Lower leg skin (tissue), 3 donors: Measurements from ENCODE around the gene RCOR1.

Source experiments
- CTCF ChIP-seq, 3 donors: fragments of 450-650 bp; IDR thresholded peaks; one replicate each; pipeline ENCODE4 v1.5.1; 2016; ENCODE audit warnings: antibody characterized with exemption in 3 of 3, mild to moderate bottlenecking in 3 of 3, moderate library complexity in 2 of 3
- POLR2A ChIP-seq, 2 donors: fragments of 450-650 bp; IDR thresholded peaks; one replicate each; pipeline ENCODE4 v1.6.1; 2016 to 2017; ENCODE audit warnings: antibody characterized with exemption in 2 of 2, mild to moderate bottlenecking in 1 of 2, moderate library complexity in 1 of 2

DNA sequence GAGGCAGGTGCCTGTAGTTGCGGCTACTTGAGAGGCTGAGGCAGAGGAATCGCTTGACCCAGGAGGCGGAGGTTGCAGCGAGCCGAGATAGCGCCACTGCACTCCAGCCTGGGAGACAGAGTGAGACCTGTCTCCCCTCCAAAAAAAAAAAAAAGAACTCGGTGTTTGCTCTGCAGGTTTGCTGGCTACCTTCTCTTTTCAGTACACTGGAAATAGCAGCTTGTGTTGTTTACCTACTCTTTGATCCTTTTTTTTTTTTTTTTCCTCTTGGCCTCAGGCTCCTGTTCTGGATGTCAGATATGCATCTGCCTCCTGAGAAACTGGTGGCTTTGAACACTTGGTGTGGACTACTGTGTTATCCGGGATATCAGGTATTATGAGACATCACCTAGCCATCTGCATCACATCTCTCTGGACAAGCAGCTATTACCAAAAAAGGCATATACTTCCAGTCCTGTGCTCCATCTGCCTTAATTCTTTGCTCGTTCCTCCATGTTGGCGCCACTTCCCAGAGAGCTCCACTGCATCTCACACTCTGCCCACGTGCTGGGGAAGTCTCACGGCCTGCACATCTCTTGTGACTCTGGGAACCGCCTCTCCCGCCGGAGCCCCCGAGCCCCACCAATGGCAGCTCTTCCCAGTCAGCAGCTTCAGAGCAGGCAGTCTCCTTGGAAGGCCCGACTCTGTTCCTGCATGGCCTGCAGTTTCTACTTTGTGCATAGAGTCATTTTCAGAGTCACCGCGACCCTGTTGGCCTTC is 133.9 kb downstream of the RCOR1 start:
- TF ChIP-seq POLR2A (IDR thresholded peaks at IDR 0.05), result no peak
- TF ChIP-seq CTCF (IDR thresholded peaks at IDR 0.05), result no peak
